ENCODE measurements around the gene CCDC50. TPM values are rescaled to one million over a fixed set of nuclear protein-coding genes. Genes with fewer than 3 reads are reported as not detected.

CCDC50 gene
- total RNA-seq, 1 experiment from 2014 or later, result 80.9 TPM

DNA sequence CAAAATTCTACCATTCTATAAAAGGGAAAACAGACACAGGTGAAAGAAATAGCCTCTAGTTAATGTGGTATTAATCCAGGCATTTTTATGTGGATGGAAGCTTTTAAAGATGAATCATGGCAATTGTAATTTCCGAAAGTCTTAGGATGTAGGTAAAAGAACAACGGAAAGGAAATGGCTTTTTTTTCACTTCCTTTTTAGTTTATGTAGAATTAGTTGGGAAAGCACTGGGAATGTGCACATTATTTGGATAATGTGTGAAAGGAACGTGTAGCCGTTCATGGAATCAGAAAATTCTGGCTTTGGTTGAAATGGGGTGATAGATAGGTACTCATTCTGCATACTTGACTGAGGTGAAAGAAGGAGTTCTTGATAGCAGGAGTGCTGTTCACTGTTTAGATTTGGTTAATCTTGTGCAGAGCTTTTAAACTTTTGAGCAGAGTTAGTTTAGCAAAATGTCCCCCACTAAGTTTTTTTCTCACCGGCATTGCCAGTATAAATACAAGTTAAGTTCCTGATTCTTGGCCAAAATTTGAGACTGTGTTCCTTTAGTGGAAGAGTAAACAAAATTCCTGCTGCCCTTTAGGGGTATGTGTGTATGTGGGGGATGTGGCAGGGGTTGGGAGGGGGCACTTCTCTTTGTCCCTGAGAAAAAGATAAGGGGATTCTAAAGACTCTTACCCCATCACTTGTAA is 21.3 kb downstream of the CCDC50 start:
- no peaks in the 10 kb centered on the region for H3F3A ChIP-seq (ENCODE audit: low read length, unreplicated experiment)
- H3K9me2 ChIP-seq (replicated peaks; ENCODE audit: low read length), result no peaks in the 10 kb centered on the region
- H3K4me1 ChIP-seq (ENCODE audit: insufficient read depth, low read length), result peaks cover 56% of the 10 kb centered on the region
- H4K20me1 ChIP-seq (ENCODE audit: low read length), result peaks cover 22% of the 10 kb centered on the region
- H3K4me2 ChIP-seq (ENCODE audit: low read length), result peak overlapping the region; percentile 75
- no peak overlapping the region for H2AFZ ChIP-seq (ENCODE audit: low read length)
- H3K27me3 ChIP-seq (ENCODE audit: low read length), result no peaks in the 10 kb centered on the region
- H3K4me3 ChIP-seq (ENCODE audit: low read length), result peak overlapping the region; percentile 36; the same call in 1 of the 2 replicates
- H3K79me2 ChIP-seq (ENCODE audit: low read length), result peaks cover 98% of the 10 kb centered on the region
- POLR2A ChIA-PET (ENCODE audit: unreplicated experiment), result interaction anchor here (0.6 kb wide), 1 partner anchor 32 kb away, joined by 4 read pairs; no protein-coding TSS in a partner anchor
- CTCF ChIA-PET, result interaction anchor here (0.7 kb wide), 1 partner anchor 544 kb away, joined by 3 read pairs; no protein-coding TSS in a partner anchor
- BruUV-seq (replicated peaks), result TSS peak; percentile 59
- DNase-seq, result peak; percentile 86
- TF ChIP-seq, protein P1, sequence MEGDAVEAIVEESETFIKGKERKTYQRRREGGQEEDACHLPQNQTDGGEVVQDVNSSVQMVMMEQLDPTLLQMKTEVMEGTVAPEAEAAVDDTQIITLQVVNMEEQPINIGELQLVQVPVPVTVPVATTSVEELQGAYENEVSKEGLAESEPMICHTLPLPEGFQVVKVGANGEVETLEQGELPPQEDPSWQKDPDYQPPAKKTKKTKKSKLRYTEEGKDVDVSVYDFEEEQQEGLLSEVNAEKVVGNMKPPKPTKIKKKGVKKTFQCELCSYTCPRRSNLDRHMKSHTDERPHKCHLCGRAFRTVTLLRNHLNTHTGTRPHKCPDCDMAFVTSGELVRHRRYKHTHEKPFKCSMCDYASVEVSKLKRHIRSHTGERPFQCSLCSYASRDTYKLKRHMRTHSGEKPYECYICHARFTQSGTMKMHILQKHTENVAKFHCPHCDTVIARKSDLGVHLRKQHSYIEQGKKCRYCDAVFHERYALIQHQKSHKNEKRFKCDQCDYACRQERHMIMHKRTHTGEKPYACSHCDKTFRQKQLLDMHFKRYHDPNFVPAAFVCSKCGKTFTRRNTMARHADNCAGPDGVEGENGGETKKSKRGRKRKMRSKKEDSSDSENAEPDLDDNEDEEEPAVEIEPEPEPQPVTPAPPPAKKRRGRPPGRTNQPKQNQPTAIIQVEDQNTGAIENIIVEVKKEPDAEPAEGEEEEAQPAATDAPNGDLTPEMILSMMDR (conservative IDR thresholded peaks at IDR 0.05; ENCODE audit: low read depth, low read length), result no peak
- TF ChIP-seq EZH2 (IDR thresholded peaks at IDR 0.05; ENCODE audit: low read length, unreplicated experiment), result no peak
- no peak for TF ChIP-seq EZH2phosphoT487 (IDR thresholded peaks at IDR 0.05; ENCODE audit: borderline replicate concordance, low read length)
- H3K27ac ChIP-seq (ENCODE audit: low read length), result peak overlapping the region; percentile 46
- intact Hi-C loops (cut with micrococcal nuclease), result loop anchor here (1.0 to 5.0 kb wide), 2 partner anchors 20 to 37 kb away; partner anchors contain the start of gene UTS2B
- H3K36me3 ChIP-seq (ENCODE audit: low read depth, low read length), result no peaks in the 10 kb centered on the region
- 0 out of 2 replicates have a peak overlapping the region, but pooled peaks have one; percentile 5 for H3K9ac ChIP-seq (ENCODE audit: low read length)
- no peaks in the 10 kb centered on the region for H3K9me3 ChIP-seq (ENCODE audit: low read length)
- ATAC-seq, result peak; percentile 45

DNA sequence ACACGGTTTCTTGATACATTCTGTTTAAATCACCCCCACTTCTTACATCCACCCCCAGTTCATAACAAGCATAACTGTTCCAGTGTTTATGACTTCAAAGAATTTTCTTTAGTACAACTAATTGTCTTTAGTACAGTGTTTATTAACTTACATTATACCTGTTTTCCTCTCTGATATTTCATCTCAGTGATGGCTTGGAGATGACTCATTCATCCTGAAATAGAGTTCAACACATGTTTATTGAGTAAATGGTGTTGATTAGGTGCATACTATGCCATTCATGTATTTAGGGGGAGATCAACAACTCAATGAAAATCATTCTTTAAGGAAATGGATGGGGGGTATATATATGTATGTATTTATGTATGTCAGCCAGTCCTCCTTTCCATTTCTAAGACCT is 22.8 kb downstream of the CCDC50 start:
- TF ChIP-seq EZH2phosphoT487 (IDR thresholded peaks at IDR 0.05; ENCODE audit: borderline replicate concordance, low read length) (no peak), EZH2 (IDR thresholded peaks at IDR 0.05; ENCODE audit: low read length, unreplicated experiment) (no peak)
- TF ChIP-seq, protein P1 (conservative IDR thresholded peaks at IDR 0.05; ENCODE audit: low read depth, low read length), result no peak
- POLR2A ChIA-PET (ENCODE audit: unreplicated experiment), result no interaction called here

More for the DNA sequence above, 22.8 kb downstream of the CCDC50 start:
- Histone ChIP-seq H3K9ac (ENCODE audit: low read length) (no peak overlapping the region), H3K9me2 (replicated peaks; ENCODE audit: low read length) (no peaks in the 10 kb centered on the region), H3K9me3 (ENCODE audit: low read length) (no peaks in the 10 kb centered on the region), H3F3A (ENCODE audit: low read length, unreplicated experiment) (no peaks in the 10 kb centered on the region), H3K36me3 (ENCODE audit: low read depth, low read length) (no peaks in the 10 kb centered on the region), H3K27ac (ENCODE audit: low read length) (peak overlapping the region; percentile 54), H3K79me2 (ENCODE audit: low read length) (peaks cover 97% of the 10 kb centered on the region), H3K4me3 (ENCODE audit: low read length) (no peak overlapping the region), H3K27me3 (ENCODE audit: low read length) (no peaks in the 10 kb centered on the region), H4K20me1 (ENCODE audit: low read length) (peaks cover 22% of the 10 kb centered on the region), H3K4me1 (ENCODE audit: insufficient read depth, low read length) (peaks cover 68% of the 10 kb centered on the region), H3K4me2 (ENCODE audit: low read length) (peak overlapping the region; percentile 44), H2AFZ (ENCODE audit: low read length) (no peak overlapping the region)
- DNase-seq, result no peak
- BruUV-seq (replicated peaks), result no TSS peak
- ATAC-seq, result peak; percentile 10
- intact Hi-C loops (cut with micrococcal nuclease), result loop anchor here (5.0 kb wide), 1 partner anchor 35 kb away; no protein-coding TSS in a partner anchor
- CTCF ChIA-PET, result no interaction called here
